ENCODE measurements around the gene UVRAG. TPM values are rescaled to one million over a fixed set of nuclear protein-coding genes. Genes with fewer than 3 reads are reported as not detected.

UVRAG gene
- total and polyA plus RNA-seq, 2 of the 13 experiments (the other 11 are each of a cell fraction or from before 2014, with no cell fraction given), result 9.7 to 17.3 TPM

GRCh38 chr11:76177250-76177686, 362.3 kb downstream of the UVRAG start (continued):
- TF ChIP-seq GLMP (CRISPR knock-in tag; IDR thresholded peaks at IDR 0.05; ENCODE audit: borderline replicate concordance), result no peak
- no peak for TF ChIP-seq ZNF230 (CRISPR knock-in tag; IDR thresholded peaks at IDR 0.05)
- TF ChIP-seq ZNF335 (CRISPR knock-in tag; IDR thresholded peaks at IDR 0.05), result no peak
- TF ChIP-seq, protein P1, sequence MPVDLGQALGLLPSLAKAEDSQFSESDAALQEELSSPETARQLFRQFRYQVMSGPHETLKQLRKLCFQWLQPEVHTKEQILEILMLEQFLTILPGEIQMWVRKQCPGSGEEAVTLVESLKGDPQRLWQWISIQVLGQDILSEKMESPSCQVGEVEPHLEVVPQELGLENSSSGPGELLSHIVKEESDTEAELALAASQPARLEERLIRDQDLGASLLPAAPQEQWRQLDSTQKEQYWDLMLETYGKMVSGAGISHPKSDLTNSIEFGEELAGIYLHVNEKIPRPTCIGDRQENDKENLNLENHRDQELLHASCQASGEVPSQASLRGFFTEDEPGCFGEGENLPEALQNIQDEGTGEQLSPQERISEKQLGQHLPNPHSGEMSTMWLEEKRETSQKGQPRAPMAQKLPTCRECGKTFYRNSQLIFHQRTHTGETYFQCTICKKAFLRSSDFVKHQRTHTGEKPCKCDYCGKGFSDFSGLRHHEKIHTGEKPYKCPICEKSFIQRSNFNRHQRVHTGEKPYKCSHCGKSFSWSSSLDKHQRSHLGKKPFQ (CRISPR knock-in tag; IDR thresholded peaks at IDR 0.05; ENCODE audit: insufficient replicate concordance), result no peak
- no peak for TF ChIP-seq ELF1 (CRISPR knock-in tag; IDR thresholded peaks at IDR 0.05)
- TF ChIP-seq ZFP36L1 (CRISPR knock-in tag; IDR thresholded peaks at IDR 0.05), result no peak
- no peak for TF ChIP-seq PRMT3 (CRISPR knock-in tag; IDR thresholded peaks at IDR 0.05; ENCODE audit: borderline replicate concordance, low read depth)
- TF ChIP-seq ZNF326 (CRISPR knock-in tag; IDR thresholded peaks at IDR 0.05; ENCODE audit: borderline replicate concordance), result no peak
- no peak for TF ChIP-seq ZNF597 (CRISPR knock-in tag; IDR thresholded peaks at IDR 0.05)
- TF ChIP-seq, protein P2, sequence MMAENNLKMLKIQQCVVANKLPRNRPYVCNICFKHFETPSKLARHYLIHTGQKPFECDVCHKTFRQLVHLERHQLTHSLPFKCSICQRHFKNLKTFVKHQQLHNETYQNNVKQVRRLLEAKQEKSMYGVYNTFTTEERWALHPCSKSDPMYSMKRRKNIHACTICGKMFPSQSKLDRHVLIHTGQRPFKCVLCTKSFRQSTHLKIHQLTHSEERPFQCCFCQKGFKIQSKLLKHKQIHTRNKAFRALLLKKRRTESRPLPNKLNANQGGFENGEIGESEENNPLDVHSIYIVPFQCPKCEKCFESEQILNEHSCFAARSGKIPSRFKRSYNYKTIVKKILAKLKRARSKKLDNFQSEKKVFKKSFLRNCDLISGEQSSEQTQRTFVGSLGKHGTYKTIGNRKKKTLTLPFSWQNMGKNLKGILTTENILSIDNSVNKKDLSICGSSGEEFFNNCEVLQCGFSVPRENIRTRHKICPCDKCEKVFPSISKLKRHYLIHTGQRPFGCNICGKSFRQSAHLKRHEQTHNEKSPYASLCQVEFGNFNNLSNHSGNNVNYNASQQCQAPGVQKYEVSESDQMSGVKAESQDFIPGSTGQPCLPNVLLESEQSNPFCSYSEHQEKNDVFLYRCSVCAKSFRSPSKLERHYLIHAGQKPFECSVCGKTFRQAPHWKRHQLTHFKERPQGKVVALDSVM (CRISPR knock-in tag; IDR thresholded peaks at IDR 0.05), result no peak
- no peak for TF ChIP-seq ZNF431 (CRISPR knock-in tag; IDR thresholded peaks at IDR 0.05; ENCODE audit: borderline replicate concordance, low read depth)
- TF ChIP-seq, protein P3, sequence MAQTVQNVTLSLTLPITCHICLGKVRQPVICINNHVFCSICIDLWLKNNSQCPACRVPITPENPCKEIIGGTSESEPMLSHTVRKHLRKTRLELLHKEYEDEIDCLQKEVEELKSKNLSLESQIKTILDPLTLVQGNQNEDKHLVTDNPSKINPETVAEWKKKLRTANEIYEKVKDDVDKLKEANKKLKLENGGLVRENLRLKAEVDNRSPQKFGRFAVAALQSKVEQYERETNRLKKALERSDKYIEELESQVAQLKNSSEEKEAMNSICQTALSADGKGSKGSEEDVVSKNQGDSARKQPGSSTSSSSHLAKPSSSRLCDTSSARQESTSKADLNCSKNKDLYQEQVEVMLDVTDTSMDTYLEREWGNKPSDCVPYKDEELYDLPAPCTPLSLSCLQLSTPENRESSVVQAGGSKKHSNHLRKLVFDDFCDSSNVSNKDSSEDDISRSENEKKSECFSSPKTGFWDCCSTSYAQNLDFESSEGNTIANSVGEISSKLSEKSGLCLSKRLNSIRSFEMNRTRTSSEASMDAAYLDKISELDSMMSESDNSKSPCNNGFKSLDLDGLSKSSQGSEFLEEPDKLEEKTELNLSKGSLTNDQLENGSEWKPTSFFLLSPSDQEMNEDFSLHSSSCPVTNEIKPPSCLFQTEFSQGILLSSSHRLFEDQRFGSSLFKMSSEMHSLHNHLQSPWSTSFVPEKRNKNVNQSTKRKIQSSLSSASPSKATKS (CRISPR knock-in tag; IDR thresholded peaks at IDR 0.05), result no peak
- TF ChIP-seq DR1 (CRISPR knock-in tag; IDR thresholded peaks at IDR 0.05), result no peak
- TF ChIP-seq MED8 (CRISPR knock-in tag; IDR thresholded peaks at IDR 0.05; ENCODE audit: insufficient replicate concordance), result no peak
- no peak for TF ChIP-seq NRL (CRISPR knock-in tag; IDR thresholded peaks at IDR 0.05; ENCODE audit: borderline replicate concordance)
- TF ChIP-seq KLF16 (CRISPR knock-in tag; IDR thresholded peaks at IDR 0.05), result no peak
- no peak for TF ChIP-seq SNRNP70 (IDR thresholded peaks at IDR 0.05; ENCODE audit: low read depth, low read length)
- no peak; the same call in 1 of the 2 replicates for TF ChIP-seq TARDBP (CRISPR knock-in tag; IDR thresholded peaks at IDR 0.05)

All from HepG2 (cell line).